ELR (cell line): ENCODE results near the gene LRRC42.

Source experiments
- DNase-seq: peaks from one replicate; pipeline ENCODE4 v3.0.0-alpha.2; 2015; ENCODE audit warnings: low read depth

The LRRC42 gene

DNA sequence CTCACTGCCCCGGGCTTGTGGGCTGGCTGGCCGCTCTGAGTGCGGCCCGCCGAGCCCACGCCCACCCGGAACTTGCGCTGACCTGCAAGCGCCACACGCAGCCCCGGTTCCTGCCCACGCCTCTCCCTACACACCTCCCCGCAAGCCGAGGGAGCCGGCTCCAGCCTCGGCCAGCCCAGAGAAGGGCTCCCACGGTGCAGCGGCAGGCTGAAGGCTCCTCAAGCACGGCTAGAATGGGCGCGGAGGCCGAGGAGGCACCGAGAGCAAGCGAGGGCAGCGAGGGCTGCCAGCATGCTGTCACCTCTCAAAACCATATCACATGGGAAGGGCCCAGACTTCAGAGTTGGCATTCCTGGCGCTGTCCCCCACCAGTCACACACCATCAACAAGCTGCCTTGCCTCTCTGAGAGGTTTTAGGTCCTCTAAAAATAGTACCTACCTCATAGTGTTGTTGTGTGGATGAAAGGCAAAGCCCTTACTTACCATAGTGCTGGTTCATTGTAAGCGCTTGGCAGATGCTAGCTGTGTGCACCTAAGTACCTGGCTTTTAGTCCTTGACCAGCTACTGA is 58.4 kb downstream of the LRRC42 start:
- DNase-seq, result no peak

DNA sequence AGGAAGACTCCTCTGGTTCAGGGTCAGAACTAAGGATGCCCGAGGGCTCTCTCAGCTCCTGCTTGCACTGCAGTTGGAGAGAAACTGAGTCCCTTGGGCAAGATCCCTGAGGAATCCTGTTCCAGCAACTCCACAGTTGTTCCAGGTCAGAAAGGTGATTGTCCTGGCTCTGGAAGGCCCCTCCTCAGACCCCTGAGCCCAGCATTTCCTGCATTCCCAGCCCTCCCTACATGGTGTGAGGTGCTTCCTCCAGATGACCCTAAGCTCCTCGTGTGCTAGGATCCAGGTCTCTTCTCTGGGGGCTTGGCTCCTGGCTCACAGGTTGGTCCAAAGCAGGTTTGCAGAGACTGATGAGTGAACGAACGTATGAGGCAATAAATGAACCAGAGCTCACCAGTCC is 60.4 kb downstream of the LRRC42 start:
- DNase-seq, result no peak

DNA sequence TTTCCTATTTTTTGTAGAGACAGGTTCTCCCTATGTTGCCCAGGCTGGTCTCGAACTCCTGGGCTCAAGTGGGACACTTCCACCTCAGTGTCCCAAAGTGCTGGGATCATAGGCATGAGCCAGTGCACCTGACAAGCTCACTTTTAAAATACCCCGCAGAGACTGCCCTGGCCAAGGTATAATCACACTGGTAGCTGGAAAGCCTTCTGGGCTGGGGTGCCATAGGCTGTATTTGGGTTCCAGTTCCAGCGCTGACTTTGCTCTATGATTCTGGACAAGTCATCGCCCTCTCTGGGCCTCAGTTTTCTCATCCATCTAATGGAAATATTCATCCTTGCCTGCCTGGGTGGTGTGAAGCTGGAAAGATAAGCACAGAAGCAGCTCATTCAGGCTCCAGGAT is 61.5 kb downstream of the LRRC42 start:
- no peak for DNase-seq

DNA sequence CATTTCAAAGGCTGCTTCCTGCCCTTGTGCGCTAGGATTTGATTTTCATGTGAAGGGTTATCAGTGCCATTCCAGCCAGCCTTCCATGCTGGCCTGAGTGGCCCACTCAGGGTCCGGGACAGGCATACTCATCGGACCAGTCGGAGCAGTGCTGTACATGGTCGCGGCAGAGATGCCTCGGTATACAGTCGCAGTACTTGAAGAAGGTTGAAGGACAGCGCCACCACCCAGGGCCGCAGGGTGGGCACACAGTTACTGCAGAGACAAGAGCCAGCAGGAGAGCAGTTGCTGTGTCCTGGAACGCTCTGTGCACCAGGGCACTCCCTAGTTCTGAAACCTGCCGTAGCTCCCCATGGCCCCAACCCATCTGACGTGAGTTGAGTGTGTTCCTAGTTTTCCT is 62.7 kb downstream of the LRRC42 start:
- DNase-seq, result no peak

DNA sequence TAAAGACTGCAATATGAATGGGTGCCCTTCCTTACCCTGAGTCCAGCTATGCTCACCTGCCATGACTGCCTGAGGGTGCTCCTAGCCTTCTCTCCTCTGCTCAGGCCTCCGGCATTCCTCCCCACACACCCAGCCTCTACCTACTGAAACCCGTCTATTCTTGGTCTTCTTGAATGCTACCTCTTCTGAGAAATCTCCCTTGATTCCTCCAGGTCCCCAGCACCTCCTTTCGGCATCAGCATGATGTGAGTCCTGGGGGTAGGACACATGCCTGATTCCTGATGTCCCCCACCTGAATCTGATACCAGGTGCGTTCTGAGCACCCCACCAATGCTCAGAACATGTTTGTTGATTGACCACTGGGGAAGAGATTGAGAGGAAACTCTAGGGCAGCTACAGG is 63.3 kb downstream of the LRRC42 start:
- DNase-seq, result no peak

DNA sequence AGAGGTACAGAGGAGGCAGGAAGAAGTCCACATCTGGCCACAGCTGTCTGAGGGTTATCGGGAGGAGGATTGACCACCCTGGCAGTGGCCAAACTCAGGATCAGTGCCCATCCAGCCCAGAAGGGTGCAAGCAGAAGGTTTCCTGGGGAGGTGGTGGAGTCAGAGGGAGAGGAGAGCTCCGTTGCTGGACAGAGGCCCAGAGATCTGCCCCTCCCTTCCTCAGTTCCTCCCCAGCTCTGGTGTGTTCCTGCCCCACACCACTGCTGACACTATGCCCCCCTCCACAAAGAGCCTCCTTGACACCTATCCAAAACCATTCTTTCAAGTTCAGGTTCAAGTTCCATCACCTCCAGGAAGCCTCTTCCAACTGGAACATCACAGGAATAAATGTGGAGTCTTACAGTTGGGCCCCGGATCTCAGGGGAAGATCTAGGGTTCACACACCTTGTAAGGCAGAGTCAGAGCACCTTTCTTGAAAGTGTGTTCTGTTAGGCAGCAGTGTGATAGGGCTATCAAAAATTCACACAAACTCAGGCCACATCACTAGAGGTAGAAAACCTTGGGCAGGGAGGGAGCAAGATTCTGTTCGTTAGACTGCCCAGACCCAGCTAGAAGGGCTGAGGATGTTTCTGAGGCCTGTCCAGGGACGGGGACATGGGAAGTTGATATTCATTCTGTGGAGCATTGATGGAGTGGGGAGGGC is 64.4 kb downstream of the LRRC42 start:
- DNase-seq, result no peak

DNA sequence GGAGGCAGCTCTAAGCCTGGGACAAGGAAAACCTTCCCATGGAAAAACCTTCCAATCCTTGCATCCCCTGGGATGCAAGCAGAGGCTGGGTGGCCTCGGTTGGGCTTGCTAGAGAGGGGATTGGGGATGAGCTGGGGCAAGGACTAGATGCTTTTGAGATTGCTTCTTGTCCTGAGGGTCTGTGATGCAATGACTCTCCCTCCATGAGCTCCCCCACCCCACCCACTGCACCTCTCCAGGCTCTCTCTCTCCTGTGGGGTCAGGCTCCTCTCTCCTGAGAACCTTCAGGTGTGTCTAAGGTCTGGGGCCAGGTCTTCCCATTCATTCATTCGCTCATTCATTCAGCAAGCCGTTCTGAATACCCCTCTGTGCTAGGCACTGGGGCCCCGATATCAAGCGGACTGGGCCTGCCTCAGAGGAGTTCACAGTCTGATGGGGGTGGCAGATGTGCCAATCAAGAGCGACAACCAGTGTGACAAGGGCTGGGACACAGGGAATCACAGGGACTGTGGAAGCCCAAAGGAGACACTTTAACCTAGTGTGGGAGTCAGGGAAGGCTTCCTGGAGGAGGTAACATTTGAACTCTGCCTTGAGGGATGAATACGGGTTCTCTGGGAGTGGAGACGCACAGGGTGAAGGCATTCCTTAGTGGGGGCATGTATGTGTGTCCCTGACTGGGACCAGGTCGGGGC is 65.3 kb downstream of the LRRC42 start:
- DNase-seq, result no peak

DNA sequence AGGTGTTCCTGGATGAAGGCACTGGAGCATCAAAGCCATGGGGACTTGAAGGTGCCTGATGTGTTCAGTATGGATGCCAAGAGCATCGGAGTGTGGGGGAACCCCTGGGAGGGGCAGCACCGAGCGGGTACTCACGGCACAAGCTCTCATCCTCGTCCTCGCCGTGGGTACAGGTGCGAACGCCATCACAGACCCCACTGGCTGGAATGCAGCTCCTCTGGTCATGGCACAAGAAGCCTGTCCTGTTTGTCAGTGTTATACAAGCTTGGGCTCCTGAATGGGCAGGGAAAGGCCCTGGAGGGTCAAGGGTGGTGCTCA is 65.8 kb downstream of the LRRC42 start:
- no peak for DNase-seq

DNA sequence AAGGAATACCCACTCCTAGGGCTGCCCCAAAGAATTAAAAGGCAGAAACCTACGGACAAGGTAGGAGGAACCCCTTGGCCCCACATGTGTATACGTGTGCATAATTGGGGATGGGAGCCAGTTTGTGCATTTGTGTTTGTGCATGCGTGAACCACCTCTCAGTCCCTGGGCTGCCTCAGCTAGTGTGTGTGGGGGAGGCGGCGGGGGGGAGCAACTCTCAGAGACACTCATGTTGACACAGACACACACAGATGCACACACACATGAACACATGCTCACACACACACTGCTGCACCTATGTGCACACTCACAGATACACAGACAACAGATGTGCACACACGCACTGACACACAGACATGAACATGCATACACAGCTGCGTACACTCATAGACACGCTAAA is 66.7 kb downstream of the LRRC42 start:
- no peak for DNase-seq

DNA sequence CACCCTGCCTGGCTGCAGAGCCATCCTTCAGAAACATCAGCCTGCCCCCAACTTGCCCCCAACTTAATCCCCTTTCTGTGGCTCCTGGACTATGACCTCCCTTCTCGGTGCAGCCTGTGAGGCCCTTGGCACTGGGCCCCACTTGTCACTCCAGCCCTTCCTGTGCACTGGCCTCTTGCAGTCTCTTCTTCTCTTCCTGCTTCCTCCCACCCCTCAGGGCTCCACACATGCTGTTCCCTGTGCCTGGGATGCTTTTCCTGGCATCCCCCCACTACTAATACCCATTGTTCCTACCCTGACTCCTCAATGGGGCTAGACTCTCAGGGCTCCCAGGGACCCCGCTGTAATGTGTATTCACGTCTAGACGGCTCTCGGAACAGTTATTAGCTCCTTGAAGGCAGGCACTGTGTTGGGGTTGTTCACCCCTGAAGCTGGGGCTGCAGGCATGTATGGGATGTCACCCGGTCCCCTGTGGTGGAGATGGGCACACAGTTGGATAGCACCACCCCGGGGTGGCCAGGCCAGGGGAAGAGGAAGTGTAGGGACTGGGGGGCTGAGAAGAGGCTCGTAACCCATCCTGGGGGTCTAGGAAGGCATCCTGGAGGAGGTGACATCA is 67.4 kb downstream of the LRRC42 start:
- DNase-seq, result no peak

DNA sequence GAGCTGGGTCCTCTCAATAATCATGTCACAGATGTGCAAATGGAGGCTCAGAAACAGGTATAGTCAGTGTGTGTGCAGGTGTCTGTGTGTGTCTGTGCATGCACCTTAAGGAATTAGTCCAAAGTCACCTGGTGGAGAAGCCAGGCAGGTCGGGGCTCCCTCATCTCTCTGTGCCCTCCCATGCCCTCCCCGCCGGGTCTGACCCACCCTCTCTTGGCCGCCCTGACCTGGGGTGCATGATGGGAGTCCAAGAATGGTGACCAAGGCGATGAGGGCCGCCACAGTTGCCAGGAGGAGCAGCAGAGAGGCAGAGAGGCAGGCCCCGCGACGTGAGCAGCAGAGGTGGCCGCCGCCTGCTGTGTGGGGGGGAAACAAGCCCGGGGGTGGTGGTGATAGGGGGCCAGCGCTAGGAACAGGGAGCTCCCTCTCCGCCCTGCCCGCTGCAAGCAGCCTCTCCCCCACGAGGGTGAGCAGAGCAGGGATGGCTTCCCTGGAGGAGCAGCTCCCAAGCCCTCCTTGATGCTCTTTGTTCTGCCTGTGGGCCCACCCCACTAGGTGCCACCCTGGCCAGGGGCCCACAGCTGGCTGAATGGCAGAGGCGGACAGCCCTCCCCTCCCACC is 68.0 kb downstream of the LRRC42 start:
- no peak for DNase-seq

DNA sequence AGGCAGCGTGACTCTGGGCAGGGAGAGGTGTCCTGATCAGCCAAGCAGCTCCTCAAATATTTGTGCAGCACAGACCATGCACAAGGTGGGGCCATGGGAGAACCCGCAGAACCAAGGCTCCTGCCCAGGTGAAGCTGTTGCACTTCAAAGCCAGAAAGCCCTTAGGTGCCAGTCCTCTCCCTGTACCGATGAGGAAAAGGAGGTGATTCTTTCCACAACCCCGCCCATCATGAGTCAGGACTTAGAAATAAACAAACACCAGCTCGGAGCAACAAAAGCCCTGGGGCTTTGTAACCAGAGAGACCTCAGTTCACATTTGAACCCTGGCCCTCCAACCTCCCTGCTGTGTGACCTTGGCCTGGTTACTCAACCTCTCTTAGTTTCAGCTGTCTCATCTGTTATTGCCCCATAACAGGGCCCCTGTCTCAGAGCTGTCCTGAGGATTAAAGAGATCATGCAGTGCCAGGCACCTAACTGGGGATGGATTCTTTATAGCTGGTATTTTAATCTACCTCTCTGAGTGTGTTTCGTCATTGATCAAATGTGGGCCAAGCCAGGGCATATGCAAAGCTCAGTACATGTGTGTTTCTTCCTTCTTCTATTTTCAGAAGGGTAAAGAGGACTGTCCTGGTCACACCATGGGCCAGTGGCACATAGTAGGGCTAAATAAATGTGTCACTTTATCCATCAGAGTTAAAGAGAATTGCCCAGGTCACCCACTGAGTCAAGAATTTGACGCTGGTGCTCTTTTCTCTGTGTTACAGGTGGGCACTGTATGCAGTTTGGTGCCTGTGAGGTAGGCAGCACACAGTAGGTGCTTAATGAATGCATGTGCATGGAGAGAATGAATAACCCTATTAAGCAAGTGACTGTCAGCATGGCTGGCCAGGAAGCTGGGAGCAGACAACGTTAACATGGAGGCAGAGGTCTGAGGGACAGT is 70.5 kb downstream of the LRRC42 start:
- DNase-seq, result peak; percentile 81
